ENCODE data around the gene PRKACA. TPM values are rescaled to one million over a fixed set of nuclear protein-coding genes. Genes with fewer than 3 reads are reported as not detected.

The PRKACA gene
- total and polyA plus RNA-seq, 2 donors (not counting 3 experiments of a cell fraction or from before 2014, with no cell fraction given) = 44.2 to 97.5 TPM

DNA sequence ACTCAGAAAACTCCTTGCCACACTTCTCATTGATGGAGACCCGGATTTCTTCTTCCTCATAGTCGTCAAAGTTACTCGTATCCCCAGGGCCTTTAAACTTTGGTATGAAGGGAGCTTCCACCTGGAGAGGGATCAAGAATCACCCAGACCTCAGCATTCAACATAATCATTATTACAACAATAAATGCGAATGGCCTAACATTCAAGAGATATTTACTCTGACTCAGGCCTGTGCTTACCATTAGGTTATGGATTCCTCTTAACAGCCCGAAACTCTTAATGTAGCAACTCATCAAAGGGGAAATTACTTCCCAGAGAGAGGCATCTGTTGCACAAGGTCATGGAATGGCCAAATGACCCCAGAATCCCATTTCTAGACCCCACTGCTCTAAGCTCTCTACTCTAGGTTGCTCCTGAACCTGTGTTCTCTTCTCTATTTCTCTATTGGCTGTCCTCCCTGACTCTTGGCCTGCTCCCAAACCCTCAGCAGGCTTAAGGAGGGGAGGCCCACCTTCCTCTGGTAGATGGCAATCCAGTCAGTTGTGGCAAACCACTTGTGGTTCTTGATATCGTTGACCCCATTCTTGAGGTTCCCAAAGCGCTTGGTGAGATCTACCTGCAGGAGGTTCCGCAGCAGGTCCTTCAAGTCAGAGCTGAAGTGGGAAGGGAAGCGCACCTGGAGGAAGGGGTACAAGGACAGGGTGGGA lies 24.3 kb downstream of the PRKACA start:
- CTCF ChIA-PET = no interaction called here
- intact Hi-C loops (cut with micrococcal nuclease) (no loop called here), dilution Hi-C loops (cut with MboI; ENCODE audit: extremely low pct_ligation_motif_present, low sequenced_read_pairs) (no loop called here)
- no peaks in the 10 kb centered on the region for H4K20me1 ChIP-seq (replicated peaks; ENCODE audit: control insufficient read depth, extremely low read depth, insufficient read depth, low read length)
- no peak overlapping the region for H3K27ac ChIP-seq (ENCODE audit: insufficient read depth, low read depth, low read length)
- peaks cover 9% of the 10 kb centered on the region for H3K4me1 ChIP-seq (ENCODE audit: control insufficient read depth, extremely low read depth, insufficient read depth, low read length)
- H2AFZ ChIP-seq (ENCODE audit: low read depth, low read length) = no peak overlapping the region
- no peaks in the 10 kb centered on the region for H3K27me3 ChIP-seq (ENCODE audit: control insufficient read depth in 2 of 2, insufficient read depth in 2 of 2, low read length in 2 of 2)
- no peak for FAIRE-seq
- H3K4me3 ChIP-seq (replicated peaks in 1 of 3; ENCODE audit: insufficient read depth in 1 of 3, low read depth in 1 of 3, low read length in 3 of 3) = no peak overlapping the region
- POLR2A ChIA-PET = no interaction called here
- BruUV-seq (replicated peaks) = no TSS peak
- TF ChIP-seq, protein P1, sequence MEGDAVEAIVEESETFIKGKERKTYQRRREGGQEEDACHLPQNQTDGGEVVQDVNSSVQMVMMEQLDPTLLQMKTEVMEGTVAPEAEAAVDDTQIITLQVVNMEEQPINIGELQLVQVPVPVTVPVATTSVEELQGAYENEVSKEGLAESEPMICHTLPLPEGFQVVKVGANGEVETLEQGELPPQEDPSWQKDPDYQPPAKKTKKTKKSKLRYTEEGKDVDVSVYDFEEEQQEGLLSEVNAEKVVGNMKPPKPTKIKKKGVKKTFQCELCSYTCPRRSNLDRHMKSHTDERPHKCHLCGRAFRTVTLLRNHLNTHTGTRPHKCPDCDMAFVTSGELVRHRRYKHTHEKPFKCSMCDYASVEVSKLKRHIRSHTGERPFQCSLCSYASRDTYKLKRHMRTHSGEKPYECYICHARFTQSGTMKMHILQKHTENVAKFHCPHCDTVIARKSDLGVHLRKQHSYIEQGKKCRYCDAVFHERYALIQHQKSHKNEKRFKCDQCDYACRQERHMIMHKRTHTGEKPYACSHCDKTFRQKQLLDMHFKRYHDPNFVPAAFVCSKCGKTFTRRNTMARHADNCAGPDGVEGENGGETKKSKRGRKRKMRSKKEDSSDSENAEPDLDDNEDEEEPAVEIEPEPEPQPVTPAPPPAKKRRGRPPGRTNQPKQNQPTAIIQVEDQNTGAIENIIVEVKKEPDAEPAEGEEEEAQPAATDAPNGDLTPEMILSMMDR (IDR thresholded peaks at IDR 0.05; ENCODE audit: extremely low read depth in 1 of 2, insufficient read depth in 1 of 2, low read depth in 1 of 2, low read length in 2 of 2) = no peak
- TF ChIP-seq GATA2 (IDR thresholded peaks at IDR 0.05; ENCODE audit: insufficient read depth, insufficient read length, low read depth, low read length) = no peak
- TF ChIP-seq MYC (IDR thresholded peaks at IDR 0.05; ENCODE audit: low read depth, low read length) = no peak
- no peak for TF ChIP-seq POLR2A (IDR thresholded peaks at IDR 0.05; ENCODE audit: low read depth, low read length)
- no peak for TF ChIP-seq JUN (IDR thresholded peaks at IDR 0.05; ENCODE audit: borderline replicate concordance, insufficient read depth, insufficient read length, low read depth)
- TF ChIP-seq POLR2AphosphoS5 (IDR thresholded peaks at IDR 0.05; ENCODE audit: insufficient read depth, low read depth, low read length) = no peak
- TF ChIP-seq, protein P2, sequence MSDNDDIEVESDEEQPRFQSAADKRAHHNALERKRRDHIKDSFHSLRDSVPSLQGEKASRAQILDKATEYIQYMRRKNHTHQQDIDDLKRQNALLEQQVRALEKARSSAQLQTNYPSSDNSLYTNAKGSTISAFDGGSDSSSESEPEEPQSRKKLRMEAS (IDR thresholded peaks at IDR 0.05; ENCODE audit: insufficient read depth, insufficient read length) = no peak
- TF ChIP-seq EZH2 (IDR thresholded peaks at IDR 0.05; ENCODE audit: borderline replicate concordance, low read depth, low read length, severe bottlenecking) = no peak
- TF ChIP-seq FOS (IDR thresholded peaks at IDR 0.05; ENCODE audit: borderline replicate concordance, insufficient read depth, low read length) = no peak
- no peaks in the 10 kb centered on the region for H3K79me2 ChIP-seq (ENCODE audit: control insufficient read depth, insufficient read depth, low read length)
- peaks cover 3% of the 10 kb centered on the region for H3K9me3 ChIP-seq (replicated peaks; ENCODE audit: control insufficient read depth, insufficient read depth, low read length)
- peaks cover 0 to 11% of the 10 kb centered on the region in 2 experiments for H3K36me3 ChIP-seq (ENCODE audit: control insufficient read depth in 2 of 2, extremely low read depth in 1 of 2, insufficient read depth in 2 of 2, low read length in 2 of 2)
- H3K9me1 ChIP-seq (replicated peaks; ENCODE audit: control insufficient read depth, extremely low read depth, insufficient read depth, low read length) = no peaks in the 10 kb centered on the region
- no peak for DNase-seq (ENCODE audit: low read depth, low spot score)
- no peak overlapping the region for H3K4me2 ChIP-seq (ENCODE audit: insufficient read depth, low read length)
- no peak overlapping the region for H3K9ac ChIP-seq (replicated peaks; ENCODE audit: extremely low read depth, insufficient read depth, low read length)

Data from endothelial cell of umbilical vein (primary cell).